Esophagus squamous epithelium (tissue), 4 donors: ENCODE data around the gene MROH2B.

Source experiments
- CTCF ChIP-seq, 6 experiments: fragments of 450-650 bp in 4 of 6; fragments of 200-600 bp in 2 of 6; sonication (generic) in 2 of 6; IDR thresholded peaks; one replicate each; pipeline ENCODE4 v1.5.1; 2016 to 2019; ENCODE audit warnings: antibody characterized with exemption in 6 of 6, mild to moderate bottlenecking in 4 of 6, moderate library complexity in 4 of 6
- POLR2A ChIP-seq, 4 donors: fragments of 450-650 bp; IDR thresholded peaks; one replicate each; pipeline ENCODE4 v1.6.1; 2017; ENCODE audit warnings: antibody characterized with exemption in 4 of 4, mild to moderate bottlenecking in 4 of 4, moderate library complexity in 3 of 4

GRCh38 chr5:40999966-41000365 lies 71.2 kb downstream of the MROH2B start:
- TF ChIP-seq POLR2A (IDR thresholded peaks at IDR 0.05) (no peak), CTCF (IDR thresholded peaks at IDR 0.05) (no peak)
